ENCODE data around the gene ATP9B.
"Not testable (repeated sequence)": the region's sequence is repeated elsewhere in the genome, so short reads cannot be mapped to it uniquely, and the experiment has no call there.

Gene ATP9B

DNA sequence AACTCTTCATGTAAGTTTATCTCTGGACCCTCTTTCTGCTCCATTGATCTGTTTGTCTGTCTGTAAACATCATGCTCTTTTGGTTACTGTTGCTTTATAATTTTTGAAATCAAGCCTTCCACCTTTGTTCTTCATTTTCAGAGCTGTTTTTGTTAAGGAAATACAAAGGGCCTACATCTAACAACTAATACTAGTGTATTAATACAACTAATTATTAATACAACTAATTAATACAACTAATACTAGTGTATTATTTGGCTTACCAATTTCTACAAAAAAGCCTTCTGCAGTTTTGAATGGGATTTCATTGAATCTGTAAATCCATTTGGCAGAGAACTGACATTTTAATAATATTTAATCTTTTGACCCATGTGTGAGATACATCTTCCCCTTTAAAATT, 66.7 kb downstream of the ATP9B start:
- in situ Hi-C loops (cut with MboI; ENCODE audit: low sequenced_read_pairs) = no loop called here

DNA sequence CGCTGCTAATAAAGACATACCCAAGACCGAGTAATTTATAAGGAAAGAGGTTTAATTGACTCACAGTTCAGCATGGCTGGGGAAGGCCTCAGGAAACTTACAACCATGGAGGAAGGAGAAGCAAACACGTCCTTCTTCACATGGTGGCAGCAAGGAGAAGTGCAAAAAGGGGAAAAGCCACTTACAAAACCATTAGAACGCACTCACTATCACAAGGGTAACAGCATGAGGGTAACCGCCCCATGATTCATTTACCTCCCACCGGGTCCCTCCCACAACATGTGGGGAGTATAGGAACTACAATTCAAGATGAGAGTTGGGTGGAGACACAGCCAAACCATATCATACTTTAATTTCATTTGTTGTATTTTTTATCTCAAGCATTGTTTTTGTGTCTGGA, 67.5 kb downstream of the ATP9B start:
- in situ Hi-C loops (cut with MboI; ENCODE audit: low sequenced_read_pairs) = no loop called here

DNA sequence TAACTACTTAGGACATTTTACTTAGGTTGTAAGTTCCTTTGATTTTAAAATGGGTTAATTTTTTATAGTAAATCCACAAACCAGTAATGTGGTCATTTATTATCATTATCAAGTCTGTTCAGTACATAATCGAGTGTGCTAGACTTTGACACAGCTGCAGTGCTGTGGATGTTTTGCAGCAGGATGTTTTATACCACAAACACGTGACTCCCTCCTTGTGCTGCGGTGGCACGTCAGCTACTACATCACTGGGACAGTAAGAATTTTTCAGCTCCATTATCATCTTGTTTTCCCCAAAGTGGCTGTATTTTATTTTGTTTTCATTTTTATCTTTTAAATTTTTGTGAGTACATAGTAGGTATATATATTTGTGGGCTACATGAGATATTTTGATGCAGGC, 70.0 kb downstream of the ATP9B start:
- in situ Hi-C loops (cut with MboI; ENCODE audit: low sequenced_read_pairs) = no loop called here

DNA sequence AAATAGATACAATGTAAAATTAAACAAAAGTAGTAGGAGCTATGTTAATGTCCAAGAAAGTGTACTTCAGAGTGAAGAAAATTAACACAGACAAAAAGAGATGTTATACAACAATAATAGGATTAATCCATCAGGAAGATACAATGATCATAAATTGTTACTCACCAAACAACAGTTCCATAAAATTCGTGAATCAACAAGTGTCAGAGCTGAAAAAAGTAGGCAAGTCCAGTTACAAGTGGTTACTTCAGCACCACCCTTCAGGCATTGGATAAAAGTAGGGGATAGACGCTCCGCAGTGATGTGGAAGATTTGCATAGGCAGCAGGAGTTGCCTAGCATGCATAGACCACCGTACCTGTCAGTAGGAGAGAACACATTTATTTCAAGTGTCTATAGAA, 77.8 kb downstream of the ATP9B start:
- in situ Hi-C loops (cut with MboI; ENCODE audit: low sequenced_read_pairs) = no loop called here

DNA sequence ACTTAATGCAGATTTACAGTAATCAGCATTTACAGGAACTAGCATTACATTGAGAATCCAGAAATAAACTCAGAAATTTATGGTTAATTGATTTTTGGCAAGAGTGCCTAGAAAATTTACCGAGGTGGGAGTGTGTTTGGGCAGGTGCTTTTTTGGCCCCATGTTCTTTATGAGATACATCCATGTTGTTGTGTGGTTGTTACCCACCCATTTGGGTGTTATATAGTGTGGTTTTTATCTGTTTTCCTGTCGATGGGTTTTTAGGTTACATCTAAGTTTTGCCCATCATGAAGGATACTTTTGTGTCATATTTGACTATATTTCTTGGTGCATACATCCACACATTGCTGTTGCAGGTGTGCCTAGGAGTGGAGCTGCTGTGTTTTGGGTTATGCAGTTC, 82.0 kb downstream of the ATP9B start:
- in situ Hi-C loops (cut with MboI; ENCODE audit: low sequenced_read_pairs) = no loop called here

DNA sequence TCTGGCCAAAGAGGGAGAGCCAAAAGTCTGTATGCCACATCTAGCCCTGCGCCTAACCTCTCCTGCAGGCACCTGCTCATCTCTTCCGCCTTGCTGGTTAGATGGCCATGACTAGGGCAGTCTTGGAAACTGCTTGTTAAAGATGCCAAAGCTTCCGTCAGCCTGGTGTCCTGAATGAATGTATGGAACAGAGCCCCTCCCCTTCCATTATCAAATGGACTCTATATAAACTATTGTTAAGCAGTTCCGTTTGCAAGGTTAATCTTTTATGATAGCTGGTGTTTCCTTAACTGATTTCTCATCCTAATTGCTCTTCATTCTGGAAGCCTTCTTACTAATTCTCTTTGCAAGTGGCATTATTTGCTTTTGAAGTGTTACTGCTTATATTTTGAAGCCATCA, 87.1 kb downstream of the ATP9B start:
- in situ Hi-C loops (cut with MboI; ENCODE audit: low sequenced_read_pairs) = no loop called here

DNA sequence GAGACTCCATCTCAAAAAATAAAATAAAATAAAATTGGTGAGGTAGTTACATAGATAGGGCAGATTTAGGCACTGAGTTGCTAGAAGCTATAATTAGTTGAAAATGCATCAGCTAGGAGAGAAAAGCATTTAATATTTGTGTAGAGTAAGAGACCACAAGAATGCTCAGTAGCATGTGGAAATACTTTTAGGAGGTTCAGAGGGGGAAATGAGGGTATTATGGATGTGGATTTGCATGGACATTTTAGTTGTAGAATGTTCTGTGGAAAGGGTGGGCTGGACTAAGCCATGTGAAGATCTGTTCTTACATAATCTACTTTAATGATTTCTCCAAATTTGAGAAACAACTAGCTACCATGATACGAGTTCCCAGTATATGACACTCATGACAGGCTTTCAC, 95.5 kb downstream of the ATP9B start:
- in situ Hi-C loops (cut with MboI; ENCODE audit: low sequenced_read_pairs) = no loop called here

DNA sequence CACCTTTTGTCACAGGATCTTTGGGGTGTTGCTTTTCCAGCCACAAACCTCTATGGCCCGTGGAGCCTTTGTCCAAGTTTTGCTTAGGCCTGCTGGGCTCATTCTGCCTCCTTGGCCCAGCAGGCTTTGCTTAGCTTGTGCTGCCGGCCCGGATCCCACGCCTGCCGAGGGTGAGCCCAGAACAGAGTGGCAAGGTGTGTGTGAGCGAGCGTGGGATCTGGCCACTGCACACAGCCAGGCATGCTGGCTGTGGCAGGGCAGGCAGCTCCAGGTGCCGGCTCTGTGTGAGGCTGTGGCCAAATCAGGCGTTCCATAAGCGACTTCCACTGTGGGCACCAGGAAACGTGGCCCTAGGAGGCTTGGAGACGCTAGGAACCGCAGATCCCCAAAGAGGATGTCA, 97.5 kb downstream of the ATP9B start:
- in situ Hi-C loops (cut with MboI; ENCODE audit: low sequenced_read_pairs) = no loop called here

DNA sequence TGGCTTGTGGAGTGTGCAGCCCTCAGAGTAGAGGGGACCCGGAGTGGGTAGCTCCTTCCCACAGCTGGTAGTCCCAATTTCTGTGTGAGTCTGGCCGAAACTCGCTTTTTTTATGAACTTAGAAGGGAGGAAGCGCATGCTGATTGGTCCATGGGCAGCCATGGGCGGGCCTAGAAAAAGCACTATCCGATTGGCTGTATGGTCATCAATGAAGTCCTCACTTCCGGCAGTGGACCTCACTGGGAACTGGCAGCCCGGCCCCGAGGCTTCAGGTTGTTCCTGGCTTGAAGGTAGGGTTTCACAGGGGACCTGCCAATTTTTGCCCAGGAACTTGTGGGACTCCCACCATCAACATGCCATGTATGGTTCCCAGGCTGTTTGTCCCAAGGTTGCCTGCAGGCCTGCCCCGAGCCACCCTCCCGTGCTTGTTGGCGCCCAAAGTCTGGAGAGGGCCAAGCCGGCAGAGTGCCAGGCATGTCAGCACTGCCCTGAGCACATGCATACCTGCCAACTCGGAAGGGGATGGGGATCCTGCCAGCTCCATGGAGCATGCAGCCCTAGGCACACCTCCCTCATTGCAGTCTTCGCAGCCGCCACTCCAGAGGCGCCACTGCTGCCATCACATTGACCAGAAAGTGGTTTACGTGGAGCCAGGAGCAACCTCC, 98.5 kb downstream of the ATP9B start:
- in situ Hi-C loops (cut with MboI; ENCODE audit: low sequenced_read_pairs) = no loop called here

DNA sequence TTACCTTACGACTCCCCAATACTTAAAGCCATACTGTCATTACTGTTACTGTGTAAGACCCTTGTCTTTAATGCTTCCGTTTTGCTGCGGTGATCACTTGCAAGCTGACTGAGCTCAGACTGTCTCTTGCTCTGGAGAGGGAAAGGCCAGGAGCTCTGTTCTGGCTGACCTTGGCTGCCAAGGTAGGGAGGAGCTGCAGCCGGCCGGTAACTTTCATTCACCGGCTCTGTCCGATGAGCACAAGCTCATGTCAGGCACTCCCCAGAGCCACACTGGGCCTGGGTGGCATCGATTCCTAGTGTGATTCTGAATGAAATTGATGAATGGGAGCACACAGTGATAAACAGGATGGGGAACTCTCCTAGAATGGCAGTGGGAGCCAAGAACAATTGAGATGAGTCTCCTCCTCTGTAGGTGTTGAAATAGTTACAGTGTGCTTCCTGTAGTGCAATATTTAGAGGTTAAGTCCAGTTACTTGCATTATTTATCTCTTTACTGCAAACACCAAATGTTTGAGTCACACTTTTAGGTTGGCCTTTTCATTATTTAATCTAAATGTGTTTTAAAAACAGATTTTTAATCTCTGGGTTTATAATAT, 100.9 kb downstream of the ATP9B start:
- in situ Hi-C loops (cut with MboI; ENCODE audit: low sequenced_read_pairs) = no loop called here

DNA sequence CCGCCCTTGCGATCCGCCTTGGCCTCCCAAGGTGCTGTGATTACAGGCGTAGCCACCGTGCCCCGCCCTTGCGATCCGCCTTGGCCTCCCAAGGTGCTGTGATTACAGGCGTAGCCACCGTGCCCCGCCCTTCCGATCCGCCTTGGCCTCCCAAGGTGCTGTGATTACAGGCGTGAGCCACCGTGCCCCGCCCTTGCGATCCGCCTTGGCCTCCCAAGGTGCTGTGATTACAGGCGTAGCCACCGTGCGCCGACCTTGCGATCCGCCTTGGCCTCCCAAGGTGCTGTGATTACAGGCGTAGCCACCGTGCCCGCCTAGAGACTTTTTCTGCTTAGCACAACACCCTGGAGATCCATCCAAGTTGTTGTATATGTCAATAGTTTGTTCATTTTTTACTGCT, 103.1 kb downstream of the ATP9B start:
- in situ Hi-C loops (cut with MboI; ENCODE audit: low sequenced_read_pairs) = not testable (repeated sequence)

DNA sequence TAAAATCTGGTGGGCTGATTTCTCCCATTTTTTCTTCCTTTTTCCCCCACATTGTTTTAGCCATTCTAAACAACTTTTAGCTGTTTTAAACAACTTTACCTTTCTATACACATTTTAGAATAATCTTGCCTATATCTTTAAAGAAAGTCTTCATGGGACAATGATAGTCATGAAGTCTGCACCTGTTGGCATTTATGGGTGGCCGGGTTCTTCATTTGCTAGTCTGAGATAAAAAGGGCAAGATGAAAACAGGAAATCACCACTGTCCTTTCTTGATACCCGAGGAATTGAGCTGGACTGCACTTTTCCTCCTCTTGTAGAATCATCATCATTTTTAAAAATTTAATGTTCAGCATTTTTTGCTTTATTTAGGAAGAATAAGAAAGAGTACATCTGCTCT, 104.5 kb downstream of the ATP9B start:
- in situ Hi-C loops (cut with MboI; ENCODE audit: low sequenced_read_pairs) = no loop called here

DNA sequence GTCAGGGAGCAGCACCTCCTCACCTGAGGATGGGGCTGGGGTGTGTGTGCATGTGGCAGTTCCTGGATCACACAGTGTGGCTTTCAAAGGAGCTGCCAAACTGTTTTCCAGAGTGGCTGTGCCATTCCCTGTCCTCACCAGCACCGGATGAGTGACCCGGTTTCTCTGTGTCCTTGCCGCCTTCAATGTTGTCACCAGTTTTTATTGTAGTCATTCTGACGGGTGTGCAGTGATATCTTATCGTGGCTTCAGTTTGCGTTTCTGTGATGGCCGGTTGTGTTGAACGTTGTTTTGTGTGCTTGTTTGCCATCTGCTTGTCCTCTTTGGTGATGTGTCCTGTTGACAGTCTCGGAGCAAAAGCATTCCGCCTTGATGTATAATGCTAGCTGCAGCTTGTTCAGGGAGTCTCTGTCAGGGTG, 108.9 kb downstream of the ATP9B start:
- in situ Hi-C loops (cut with MboI; ENCODE audit: low sequenced_read_pairs) = no loop called here

DNA sequence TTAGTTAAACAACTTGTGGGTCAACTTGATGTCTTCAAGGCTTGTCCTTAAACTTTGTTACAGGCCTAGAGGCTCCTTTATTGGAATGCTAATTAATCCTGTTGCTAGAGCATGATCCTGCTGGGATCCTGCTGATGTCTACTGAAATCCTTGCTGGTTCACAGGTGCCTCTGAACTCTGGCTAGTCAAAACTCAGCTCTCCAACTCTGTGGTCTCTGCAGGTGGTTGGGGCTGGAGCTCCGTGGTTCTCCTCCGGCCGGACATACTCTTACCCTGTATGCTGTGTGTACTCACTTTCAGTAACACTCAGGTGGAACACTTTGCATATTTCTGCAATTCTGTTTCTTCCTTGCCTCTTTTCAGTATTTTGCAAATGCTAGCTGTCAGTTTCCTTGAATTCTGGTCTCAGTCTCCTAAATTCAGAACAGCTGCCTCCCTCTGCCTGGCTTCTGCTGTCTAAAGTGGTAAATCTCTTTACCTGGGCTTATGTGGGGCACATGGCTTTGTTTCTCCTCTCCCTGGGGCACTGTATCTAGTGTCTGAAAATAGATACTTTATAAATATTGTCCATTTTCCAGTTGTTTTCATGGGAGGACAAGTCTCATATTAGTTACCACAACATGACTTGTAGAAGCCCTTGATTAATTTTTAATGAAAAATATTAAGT, 113.0 kb downstream of the ATP9B start:
- in situ Hi-C loops (cut with MboI; ENCODE audit: low sequenced_read_pairs) = no loop called here

DNA sequence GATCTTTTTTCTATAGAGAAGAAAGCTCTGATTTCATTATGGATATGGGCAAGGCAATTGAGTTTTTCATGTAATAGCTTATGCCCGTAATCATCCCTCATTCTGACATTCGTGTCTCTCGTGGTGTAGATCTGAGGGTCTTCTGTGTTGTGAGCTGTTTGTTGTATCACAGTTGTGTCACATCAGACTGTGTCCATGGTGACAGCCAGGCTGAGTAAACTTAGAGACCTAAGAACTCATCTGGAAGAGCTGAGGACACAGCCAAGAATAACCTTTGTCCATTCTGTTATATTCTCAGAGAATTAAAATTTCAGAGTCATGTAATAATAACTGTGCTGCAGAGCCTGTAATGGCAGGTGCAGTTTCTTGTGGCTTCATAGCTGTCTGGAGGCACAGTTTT, 116.5 kb downstream of the ATP9B start:
- in situ Hi-C loops (cut with MboI; ENCODE audit: low sequenced_read_pairs) = no loop called here

DNA sequence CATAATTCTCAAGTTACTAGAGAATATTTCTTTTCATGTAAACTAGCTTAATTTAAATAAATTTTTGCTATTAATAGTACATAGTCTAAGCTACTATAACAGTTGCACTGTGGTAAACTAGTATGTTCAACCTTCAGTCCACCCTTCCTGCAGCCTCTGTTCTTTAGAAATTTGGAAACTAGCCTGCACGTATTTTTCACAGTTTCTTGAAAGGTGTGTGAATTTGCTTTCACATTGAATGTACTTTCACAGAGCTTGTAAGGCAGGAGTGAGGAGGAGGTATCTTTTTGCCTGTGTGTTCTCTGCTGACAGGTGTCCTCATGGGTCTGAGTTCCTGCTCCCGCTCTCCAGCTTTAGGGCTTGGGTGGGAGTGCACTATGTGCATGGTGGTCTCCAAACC, 117.5 kb downstream of the ATP9B start:
- in situ Hi-C loops (cut with MboI; ENCODE audit: low sequenced_read_pairs) = no loop called here

DNA sequence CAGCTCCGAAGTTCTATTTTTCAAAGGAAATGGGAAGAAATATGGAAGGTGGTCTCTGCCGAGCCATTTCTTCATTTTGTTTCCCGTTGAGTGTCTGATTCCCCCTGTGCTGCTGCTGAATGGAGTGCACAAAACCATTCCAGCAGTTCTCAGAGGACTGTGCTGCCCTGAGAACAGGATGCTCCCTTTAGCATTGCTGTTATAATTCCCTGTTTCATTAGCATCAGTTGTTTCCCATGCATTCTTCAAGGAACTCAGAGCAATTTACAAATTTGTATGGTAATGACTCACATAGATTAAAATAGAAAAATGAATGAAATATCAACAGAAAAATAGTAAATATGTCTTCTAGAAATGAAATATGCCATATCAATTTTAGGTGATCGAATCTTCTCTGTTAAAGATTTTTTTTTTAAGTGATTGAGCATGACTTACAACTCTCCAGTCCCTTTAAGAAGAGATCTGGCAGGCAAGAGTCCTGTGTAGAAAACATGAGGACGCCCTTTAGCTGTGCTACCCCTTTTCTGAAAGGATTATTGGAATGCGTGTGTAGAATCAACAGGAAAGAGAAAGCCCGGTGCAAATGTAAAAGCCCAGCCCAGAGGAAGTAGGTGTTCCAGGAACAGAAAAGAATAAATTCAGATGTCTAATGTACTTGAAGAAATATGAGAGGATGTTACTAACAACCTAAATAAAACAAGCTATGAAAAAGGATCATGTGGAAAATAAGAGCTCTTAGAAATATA, 118.5 kb downstream of the ATP9B start:
- in situ Hi-C loops (cut with MboI; ENCODE audit: low sequenced_read_pairs) = no loop called here

DNA sequence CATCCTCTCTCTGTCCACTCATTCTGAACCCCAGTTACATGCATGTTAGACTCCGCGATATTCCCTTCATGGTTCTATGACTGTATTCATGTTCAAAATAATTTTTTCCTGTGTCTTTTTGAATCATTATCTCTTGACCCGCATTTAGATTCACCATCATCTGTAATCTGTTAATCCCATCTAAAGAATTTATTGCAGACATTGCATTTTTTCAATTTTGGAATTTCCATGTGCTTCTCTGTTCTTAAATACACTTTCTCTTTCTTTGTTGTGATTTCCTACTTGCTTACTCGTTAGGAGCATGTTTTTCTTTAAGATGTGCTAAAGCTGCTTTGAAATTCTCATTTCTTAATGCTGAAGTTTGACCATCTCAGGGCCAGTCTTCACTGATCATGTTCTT, 122.2 kb downstream of the ATP9B start:
- in situ Hi-C loops (cut with MboI; ENCODE audit: low sequenced_read_pairs) = no loop called here

DNA sequence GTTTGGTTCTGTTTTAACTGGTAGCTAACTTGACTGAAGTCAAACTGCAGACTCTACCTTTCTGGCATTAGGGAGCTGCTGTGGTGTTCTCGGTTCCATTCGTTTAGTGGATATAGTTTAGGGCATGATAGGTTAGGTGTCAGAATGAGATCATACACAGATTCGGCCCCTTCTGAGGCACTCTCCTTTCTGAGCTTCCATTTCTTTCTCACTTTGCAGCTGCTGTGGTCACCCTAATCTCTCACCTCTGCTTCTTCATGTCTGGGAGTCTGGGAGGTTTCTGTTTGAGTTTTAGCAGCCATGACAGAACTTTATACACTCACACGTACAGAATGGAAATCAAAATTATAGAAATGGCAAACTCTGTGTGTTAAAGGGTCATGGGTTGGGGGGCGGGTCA, 122.8 kb downstream of the ATP9B start:
- in situ Hi-C loops (cut with MboI; ENCODE audit: low sequenced_read_pairs) = no loop called here

DNA sequence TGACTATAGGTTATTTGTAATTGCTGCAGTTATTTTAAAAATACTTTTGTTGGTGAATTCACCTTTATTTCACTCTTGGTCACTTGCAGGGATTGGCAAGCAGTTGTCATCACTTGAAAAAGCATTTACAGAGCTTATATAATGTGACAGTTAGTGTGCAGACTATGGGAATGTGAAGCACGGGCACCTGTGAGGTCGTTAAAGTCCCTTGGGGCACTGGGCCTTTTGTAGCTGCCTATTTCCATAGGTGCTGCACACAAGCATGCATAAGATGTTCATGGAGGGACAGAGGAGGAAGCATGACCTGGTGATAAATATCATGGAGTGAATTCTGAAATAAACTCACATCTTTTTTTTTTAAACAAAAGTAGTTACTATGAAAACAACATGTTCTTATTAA, 124.6 kb downstream of the ATP9B start:
- in situ Hi-C loops (cut with MboI; ENCODE audit: low sequenced_read_pairs) = no loop called here

DNA sequence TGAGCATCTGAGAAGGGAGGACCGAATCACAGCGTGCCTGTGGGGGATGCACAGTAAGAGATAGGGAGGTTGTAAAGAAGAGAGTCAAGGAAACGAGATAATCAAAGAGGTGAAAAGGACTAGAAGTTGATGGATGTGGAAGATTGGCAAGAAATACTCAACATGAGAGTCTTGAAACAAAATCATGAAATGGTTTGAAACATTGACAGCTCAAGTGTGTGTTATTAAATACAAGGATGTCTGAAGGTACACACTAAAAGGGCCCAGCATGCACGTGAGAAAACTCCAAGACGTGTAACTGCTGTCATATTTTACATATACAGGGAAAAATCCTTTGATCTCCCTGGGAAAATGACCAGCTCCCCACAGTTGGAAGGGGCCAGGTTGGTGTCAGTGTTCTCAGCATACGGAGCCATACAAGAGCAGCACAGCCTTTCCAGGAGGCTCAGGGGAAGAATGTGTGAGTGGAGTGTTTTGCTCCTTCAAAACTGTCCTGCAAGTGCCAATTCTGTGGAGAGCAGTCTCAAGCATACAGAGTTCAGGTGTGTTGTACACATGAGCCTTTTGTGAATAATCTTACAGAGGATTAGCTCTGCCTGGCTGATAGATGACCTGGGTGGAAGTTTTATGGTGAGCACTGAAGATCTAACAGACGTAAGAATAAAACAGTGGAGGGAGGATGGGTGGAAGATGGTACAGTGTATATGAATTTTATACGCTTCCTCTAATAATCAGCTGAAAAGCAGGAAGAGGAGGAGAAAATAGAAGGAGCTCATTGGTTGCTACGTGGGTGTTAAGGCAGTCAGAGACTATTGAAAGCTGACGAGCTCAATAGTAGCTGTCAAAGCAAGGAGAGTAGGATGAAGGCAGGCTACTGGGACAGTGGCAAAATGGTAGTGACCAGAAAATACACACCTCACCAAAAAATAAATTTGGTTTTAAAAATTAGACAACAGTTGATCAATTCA, 126.8 kb downstream of the ATP9B start:
- in situ Hi-C loops (cut with MboI; ENCODE audit: low sequenced_read_pairs) = no loop called here

Data from HL-60/S4 (cell line).